Measurements from ENCODE around the gene ZNF3.

ZNF3 gene

DNA sequence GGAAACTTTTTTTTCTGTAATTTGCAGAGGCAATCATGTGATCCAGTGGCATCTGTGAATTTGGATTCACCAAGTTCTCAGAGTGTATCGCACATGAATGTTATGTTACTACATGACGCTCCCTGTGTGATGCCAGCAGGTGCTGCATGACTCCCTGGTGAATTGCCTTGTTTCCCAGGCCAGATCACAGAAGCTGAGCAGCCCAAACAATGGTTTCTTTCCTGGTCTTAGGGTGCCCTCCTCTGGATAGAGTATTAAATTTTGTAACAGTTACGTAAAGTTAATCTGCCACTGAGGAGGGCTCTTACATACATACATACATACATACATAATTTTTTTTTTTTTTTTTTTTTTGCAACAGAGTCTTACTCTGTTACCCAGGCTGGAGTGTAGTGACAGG is 28.3 kb downstream of the ZNF3 start:
- DNase-seq (ENCODE audit: low read depth): no peak

DNA sequence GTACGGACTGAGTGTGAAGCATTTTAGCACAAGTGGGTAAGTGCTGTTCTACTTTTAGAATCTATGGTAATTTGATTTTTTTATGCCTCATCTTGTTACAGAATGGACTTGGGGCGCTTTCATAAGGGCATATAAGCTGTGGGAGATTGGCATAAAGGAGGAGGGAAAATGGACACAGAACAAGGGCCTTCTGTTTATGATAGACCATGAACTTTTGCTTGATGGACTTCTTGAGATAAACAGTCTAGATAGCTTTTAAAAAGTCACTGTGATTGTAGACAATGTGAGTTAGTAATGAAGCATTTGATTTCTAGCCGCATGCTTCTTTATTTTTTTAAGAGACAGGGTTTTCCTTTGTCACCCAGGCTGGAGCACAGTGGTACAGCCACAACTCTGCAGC is 29.9 kb downstream of the ZNF3 start:
- DNase-seq (ENCODE audit: low read depth): no peak

DNA sequence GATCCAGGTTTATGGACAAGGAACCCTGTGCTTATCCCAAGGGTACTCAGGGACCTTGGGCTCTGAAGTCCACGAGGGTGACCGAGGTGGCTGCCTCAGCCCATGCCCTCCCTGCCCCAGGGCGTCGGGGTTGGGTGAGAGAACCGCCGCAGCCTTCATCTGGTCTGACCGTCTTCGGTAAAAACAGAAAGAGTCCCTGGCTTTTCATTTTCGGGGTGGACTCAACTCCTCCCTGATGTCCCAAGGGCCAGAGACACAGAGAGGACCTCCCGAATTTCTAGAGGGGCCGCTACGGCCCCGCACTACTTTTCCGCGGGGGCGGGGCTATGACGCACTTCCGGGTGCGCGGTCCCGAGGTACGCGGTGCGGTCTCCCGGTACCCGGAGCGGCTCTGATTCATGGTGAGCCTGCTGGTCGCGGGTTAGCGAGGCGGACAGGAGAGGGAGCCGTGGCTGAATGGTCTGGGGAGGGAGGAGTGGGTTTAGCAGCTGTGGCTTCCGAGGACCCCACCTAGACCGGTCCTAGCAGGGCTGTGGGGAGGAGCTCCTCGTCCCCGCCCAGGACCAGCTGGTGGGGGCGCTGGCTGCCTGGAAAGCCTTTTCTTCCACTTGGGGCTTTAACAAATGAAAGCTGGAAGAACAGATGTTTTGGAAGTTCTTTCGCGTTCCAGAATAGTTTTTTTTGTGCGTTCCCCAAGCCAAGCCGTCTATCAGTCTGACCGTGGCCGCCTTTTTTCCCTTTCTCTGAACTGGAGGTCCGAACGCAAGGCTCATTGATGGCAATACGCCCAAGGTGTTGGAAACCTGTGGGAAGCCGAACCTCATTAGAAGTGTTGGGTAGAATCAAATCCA is 31.9 kb downstream of the ZNF3 start, which contains the start of gene ZSCAN21:
Gene ZSCAN21 (plus strand): TSS at position 334 of the 851 bp plus-strand sequence. CDS start 7,233 bp downstream, outside the sequence.
- DNase-seq (ENCODE audit: low read depth): peak; percentile 70

DNA sequence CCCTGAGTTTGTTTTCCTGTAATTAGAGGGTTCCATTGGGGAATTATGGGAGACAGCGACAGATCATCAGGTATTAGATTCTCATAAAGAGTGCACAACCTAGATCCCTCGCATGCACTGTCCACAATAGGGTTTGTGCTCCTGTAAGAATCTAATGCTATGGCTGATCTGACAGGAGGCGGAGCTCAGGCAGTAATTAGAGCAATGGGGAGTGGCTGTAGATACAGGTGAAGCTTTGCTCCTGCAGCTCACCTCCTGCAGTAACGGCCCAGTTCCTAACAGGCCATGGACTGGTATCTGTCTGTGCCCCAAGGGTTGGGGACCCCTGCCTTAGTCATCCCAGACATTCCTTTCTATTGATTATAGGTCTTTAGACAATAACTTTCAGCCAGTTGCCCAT is 32.8 kb downstream of the ZNF3 start:
- no peak for DNase-seq (ENCODE audit: low read depth)

DNA sequence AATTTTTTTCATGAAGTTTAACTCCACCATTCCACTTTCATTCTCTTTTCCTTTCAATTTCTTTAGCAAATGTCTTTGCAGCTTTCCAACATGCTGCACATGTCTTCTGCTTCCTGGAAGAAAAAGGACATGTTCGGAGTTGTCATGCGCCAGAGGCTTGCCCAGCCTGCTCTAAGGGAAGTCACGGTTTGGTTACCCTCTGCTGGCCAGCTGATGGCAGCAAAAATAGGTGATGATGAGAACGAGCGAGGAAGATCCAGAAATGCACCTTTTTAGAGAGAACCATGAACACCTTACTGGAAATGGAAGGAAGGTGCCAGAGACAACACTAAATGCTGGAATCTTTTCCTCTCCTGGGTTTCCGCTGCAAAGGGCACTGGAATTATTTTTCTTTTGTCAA is 36.8 kb downstream of the ZNF3 start:
- DNase-seq (ENCODE audit: low read depth): no peak

DNA sequence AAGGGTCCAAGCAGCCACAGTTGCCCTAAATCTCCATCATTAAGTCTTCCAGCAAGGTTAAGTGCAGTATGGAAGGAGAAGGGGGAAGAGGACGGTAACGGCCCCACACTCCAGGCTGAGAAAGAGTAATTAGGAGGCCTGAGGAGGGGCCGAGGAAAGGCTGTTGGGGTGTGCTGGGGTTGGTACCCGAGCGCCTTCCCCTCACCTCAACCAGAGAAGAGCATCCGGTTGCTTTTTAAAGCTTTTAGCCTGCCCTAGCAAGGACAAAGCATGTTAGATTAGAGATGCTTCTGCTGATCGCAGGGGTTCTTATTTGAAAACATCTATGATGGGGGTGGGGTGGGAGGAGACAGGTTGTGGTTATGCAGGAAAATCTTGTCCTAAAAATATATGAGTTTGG is 40.9 kb downstream of the ZNF3 start:
- no peak for DNase-seq (ENCODE audit: low read depth)

DNA sequence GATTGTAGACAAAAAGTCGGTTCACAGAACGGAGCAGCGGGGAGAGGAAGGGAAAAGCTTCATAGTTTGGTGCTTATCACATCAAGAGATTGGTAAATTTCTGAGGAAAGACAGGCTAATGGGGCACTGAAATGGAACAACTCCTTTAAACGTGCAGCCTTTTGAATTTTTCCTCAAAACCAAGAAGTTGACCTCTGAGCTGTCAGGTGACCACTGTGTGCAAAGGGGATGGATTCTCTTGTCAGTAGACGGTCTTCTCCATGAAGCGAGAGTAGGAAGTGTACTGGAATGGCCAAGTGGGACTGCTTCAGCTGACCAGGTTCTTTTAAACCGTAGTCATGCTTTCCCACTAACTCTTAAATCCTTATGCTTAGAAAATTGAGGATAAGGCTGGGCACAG is 43.2 kb downstream of the ZNF3 start:
- DNase-seq (ENCODE audit: low read depth): no peak

DNA sequence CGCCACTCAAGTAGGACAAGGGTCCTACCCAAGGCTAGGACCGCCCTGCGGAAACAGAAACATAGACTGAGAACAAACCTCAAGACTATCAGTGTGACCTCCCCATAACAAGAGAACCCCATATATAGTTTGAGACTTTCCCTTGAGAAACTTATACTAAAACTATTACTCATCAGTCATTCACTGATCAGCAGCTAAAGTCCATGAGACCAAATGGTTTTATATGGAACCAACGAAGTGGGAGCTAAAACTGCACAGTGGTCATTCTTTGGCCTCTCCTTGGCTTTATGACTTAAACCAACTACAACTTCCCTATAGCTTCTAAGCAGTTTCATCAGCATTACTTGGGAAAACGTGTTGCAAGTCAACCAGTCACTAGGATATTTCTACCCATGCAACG is 45.6 kb downstream of the ZNF3 start:
- no peak for DNase-seq (ENCODE audit: low read depth)

DNA sequence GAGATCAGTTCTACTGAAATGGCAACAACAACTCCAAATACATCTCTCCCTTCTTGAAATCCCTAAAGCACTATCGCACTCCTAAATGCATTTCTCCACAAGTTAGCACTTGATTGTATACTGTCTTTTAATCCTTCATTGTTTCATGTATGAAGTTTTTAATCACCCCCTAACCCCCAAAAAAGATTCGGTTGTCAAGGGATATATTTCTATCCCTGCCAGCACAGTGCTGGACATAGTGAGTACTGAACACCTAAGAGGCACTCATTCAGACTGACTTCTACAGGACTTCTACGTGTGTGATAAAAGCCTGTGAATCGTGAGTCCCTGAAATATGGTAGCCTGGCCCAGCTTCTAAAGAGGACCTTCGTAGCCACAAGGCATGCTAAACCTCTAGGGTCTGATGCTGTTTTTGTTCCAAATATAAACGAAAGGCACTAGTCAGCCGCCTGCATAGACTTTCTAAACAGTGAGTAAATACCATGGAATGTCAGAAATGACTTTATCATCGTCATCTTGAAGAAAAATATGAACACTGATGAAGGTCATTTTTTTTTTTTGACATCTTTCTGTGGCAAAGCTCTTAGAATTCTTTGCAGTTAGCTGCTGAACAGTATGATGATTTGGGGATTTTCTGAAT is 46.5 kb downstream of the ZNF3 start:
- DNase-seq (ENCODE audit: low read depth): no peak

DNA sequence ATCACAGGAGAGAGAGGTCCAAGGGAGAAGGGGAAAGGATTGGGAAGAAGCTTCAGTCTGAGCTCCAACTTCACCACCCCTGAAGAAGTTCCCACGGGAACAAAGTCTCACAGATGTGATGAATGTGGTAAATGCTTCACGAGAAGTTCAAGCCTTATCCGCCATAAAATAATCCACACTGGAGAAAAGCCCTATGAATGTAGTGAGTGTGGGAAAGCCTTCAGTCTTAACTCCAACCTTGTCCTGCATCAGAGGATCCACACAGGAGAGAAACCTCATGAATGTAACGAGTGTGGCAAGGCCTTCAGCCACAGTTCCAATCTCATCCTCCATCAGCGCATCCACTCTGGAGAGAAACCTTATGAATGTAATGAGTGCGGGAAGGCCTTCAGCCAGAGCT is 48.0 kb downstream of the ZNF3 start:
- DNase-seq (ENCODE audit: low read depth): no peak

DNA sequence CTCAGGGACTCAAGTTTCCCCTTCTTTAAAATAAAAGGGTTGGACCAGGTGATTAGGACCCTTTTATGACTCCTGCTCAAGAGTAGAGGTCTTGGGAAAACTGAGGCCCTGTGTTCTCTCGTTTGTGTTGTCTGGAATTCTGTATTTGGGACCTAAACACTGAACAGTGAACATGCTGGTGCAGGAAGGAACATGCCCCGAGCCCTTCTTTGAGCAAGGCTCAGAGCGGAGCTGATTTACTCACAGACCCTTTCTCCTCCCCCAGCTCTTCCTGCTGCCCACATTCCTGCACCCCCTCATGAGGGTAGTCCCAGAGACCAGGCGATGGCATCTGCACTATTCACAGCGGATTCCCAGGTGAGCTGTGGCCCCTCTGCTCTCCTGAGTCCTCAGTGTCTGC is 51.9 kb downstream of the ZNF3 start:
- DNase-seq (ENCODE audit: low read depth): no peak

DNA sequence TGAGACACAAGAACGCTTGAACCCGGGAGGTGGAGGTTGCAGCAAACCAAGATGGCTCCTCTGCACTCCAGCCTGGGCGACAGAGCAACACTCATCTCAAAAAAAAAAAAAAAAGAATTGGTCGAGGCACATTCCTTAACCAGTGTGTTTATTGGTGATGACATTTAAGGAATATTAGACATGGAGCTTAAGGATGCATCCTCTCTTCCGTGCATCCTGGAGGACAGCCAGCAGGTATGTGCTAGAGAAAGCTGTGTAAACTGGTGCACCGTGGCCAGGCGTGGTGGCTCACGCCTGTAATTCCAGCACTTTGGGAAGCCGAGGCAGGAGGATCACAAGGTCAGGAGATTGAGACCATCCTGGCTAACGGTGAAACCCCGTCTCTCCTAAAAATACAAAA is 54.3 kb downstream of the ZNF3 start:
- no peak for DNase-seq (ENCODE audit: low read depth)

DNA sequence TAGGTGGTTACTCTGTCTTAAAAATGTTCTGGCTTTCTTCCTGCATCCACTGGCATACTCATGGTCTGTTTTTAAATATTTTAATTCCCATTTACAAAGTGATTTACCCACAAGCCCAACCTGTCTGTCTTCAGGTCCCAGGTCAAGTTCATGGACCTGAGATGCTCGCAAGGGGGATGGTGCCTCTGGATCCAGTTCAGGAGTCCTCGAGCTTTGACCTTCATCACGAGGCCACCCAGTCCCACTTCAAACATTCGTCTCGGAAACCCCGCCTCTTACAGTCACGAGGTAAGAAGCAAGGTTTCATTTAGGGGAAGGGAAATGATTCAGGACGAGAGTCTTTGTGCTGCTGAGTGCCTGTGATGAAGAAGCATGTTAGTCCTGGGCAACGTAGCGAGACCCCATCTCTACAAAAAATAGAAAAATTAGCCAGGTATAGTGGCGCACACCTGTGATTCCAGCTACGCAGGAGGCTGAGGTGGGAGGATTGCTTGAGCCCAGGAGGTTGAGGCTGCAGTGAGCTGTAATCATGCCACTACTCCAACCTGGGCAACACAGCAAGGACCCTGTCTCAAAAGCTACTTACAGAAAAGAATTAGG is 57.4 kb downstream of the ZNF3 start:
- no peak for DNase-seq (ENCODE audit: low read depth)

DNA sequence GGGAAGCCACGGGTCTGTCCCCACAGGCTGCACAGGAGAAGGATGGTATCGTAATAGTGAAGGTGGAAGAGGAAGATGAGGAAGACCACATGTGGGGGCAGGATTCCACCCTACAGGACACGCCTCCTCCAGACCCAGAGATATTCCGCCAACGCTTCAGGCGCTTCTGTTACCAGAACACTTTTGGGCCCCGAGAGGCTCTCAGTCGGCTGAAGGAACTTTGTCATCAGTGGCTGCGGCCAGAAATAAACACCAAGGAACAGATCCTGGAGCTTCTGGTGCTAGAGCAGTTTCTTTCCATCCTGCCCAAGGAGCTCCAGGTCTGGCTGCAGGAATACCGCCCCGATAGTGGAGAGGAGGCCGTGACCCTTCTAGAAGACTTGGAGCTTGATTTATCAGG is 58.0 kb downstream of the ZNF3 start:
- no peak for DNase-seq (ENCODE audit: low read depth)

DNA sequence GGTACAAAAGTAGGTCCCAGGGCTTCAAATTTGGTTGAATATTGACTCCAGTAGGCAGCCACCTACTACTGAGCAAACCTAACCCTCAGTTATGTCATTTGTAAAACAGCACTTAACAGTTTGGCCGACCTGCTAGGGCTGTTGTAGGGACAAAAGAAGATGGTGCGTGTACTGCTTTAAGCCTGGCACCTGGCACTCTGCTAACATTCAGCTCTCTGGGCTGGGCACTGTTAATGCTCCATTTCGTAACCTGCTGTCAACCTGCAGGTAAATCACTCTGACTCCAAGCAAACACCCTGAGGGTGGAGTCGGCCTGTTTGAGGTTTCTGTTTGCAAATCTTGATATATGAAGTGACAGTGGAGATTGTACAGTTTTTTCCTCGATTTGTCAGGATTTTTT is 58.9 kb downstream of the ZNF3 start:
- no peak for DNase-seq (ENCODE audit: low read depth)

DNA sequence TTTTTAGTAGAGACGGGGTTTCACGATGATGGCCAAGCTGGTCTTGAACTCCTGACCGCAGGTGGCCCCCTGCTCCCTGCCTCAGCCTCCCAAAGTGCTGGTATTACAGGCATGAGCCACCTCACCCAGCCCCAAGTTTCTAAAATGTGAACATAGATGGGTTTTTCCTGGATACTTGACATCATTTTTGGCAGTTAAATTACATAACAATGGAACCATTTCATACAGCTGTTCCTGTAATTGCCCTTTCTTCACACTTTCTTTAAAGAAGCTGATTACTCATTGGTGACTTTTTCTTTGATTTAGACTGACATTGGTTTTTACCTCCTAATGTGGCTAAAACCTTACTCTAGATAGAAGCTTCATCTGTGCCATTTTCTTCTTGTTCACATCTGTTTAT is 60.2 kb downstream of the ZNF3 start:
- DNase-seq (ENCODE audit: low read depth): no peak
